Endothelial cell of umbilical vein (primary cell): ENCODE data around the gene POU2F3. TPM values are rescaled to one million over a fixed set of nuclear protein-coding genes. Genes with fewer than 3 reads are reported as not detected.

Source experiments
- BruUV-seq: library from RNA; stranded (reverse); fragments of 400-500 nt; replicated peaks from 2 replicates; lab custom pipeline; 2021; lab: Mats Ljungman, UMichigan
- CTCF ChIA-PET: fragments of 300-600, 350-600 bp; sonication (Branson Sonifier 250); formaldehyde crosslinking; loops from one replicate; lab custom pipeline; 2021; ENCODE audit warnings: antibody characterized with exemption, inconsistent platforms; lab: Charles Lee
- POLR2A ChIA-PET: fragments of 300-600, 350-600 bp; sonication (Branson Sonifier 250); formaldehyde crosslinking; loops from one replicate; lab custom pipeline; 2021; ENCODE audit warnings: antibody characterized with exemption, inconsistent platforms; lab: Charles Lee
- DNase-seq: peaks from one replicate; pipeline ENCODE4 v3.0.0-alpha.2; 2011; ENCODE audit warnings: low read depth, low spot score
- FAIRE-seq: peaks from 2 replicates; lab custom pipeline; 2011; peaks lifted over from hg19 to GRCh38; lab: Jason Lieb, UNC
- H2AFZ ChIP-seq: 2 replicates; pipeline ENCODE4 v1.6.0; 2012; ENCODE audit warnings: low read depth, low read length, control low read depth, inconsistent platforms
- H3K27ac ChIP-seq: 2 replicates; pipeline ENCODE4 v1.5.1; 2011; ENCODE audit warnings: low read depth, mild to moderate bottlenecking, control low read depth, low read length, moderate library complexity; ENCODE audit not compliant: insufficient read depth
- H3K27me3 ChIP-seq, 2 experiments: 2 replicates each; pipeline versions ENCODE4 v1.6.0 to v1.6.1; 2011; ENCODE audit warnings: low read length in 2 of 2, mixed read lengths in 1 of 2; ENCODE audit not compliant: control insufficient read depth in 2 of 2, insufficient read depth in 2 of 2
- H3K36me3 ChIP-seq, 2 experiments: 2 replicates in 1 of 2; 3 replicates in 1 of 2; pipeline ENCODE4 v1.5.1; 2011; ENCODE audit warnings: low read length in 2 of 2, mild to moderate bottlenecking in 1 of 2, moderate library complexity in 1 of 2; ENCODE audit not compliant: control insufficient read depth in 2 of 2, insufficient read depth in 2 of 2; ENCODE audit errors: extremely low read depth in 1 of 2
- H3K4me1 ChIP-seq: 3 replicates; pipeline ENCODE4 v1.5.1; 2011; ENCODE audit warnings: mild to moderate bottlenecking, low read length; ENCODE audit not compliant: control insufficient read depth, insufficient read depth; ENCODE audit errors: extremely low read depth
- H3K4me2 ChIP-seq: 2 replicates; pipeline ENCODE4 v1.6.1; 2011; ENCODE audit warnings: low read length, control low read depth, mixed read lengths; ENCODE audit not compliant: insufficient read depth
- H3K4me3 ChIP-seq, 3 experiments: fragments of 200-600 bp in 1 of 3; sonication (generic), shearing (Covaris generic) in 1 of 3; replicated peaks in 1 of 3; 2 replicates each; pipeline ENCODE4 v1.5.1; 2011 to 2016; ENCODE audit warnings: control low read depth in 3 of 3, low read length in 3 of 3, mild to moderate bottlenecking in 2 of 3, inconsistent platforms in 1 of 3, low read depth in 1 of 3, moderate library complexity in 1 of 3; ENCODE audit not compliant: insufficient read depth in 1 of 3
- H3K79me2 ChIP-seq: 2 replicates; pipeline ENCODE4 v1.6.0; 2012; ENCODE audit warnings: low read length, inconsistent platforms; ENCODE audit not compliant: control insufficient read depth, insufficient read depth
- H3K9ac ChIP-seq: replicated peaks from 2 replicates; pipeline ENCODE3; 2011; ENCODE audit warnings: low read length, control low read depth; ENCODE audit not compliant: insufficient read depth; ENCODE audit errors: extremely low read depth
- H3K9me1 ChIP-seq: replicated peaks from 3 replicates; pipeline ENCODE4 v1.6.0; 2011; ENCODE audit warnings: mild to moderate bottlenecking, low read length; ENCODE audit not compliant: control insufficient read depth, insufficient read depth; ENCODE audit errors: extremely low read depth
- H3K9me3 ChIP-seq: replicated peaks from 2 replicates; pipeline ENCODE4 v1.5.1; 2012; ENCODE audit warnings: low read length, inconsistent platforms; ENCODE audit not compliant: control insufficient read depth, insufficient read depth
- H4K20me1 ChIP-seq: replicated peaks from 2 replicates; pipeline ENCODE3; 2011; ENCODE audit warnings: mild to moderate bottlenecking, low read length; ENCODE audit not compliant: control insufficient read depth, insufficient read depth; ENCODE audit errors: extremely low read depth
- CTCF ChIP-seq, 2 donors: IDR thresholded peaks; 1 replicate in 1 of 2; 2 replicates in 1 of 2; pipeline ENCODE4 v1.5.1; 2011; ENCODE audit warnings: low read length in 2 of 2, mild to moderate bottlenecking in 2 of 2, moderate library complexity in 2 of 2, control low read depth in 1 of 2, inconsistent platforms in 1 of 2, low read depth in 1 of 2; ENCODE audit not compliant: insufficient read depth in 1 of 2; ENCODE audit errors: extremely low read depth in 1 of 2
- EZH2 ChIP-seq: IDR thresholded peaks from 2 replicates; pipeline ENCODE4 v1.6.1; 2012; ENCODE audit warnings: borderline replicate concordance, low read depth, mild to moderate bottlenecking, moderate library complexity, low read length, inconsistent platforms; ENCODE audit not compliant: severe bottlenecking
- FOS ChIP-seq: IDR thresholded peaks from 2 replicates; pipeline ENCODE4 v1.6.1; 2011; ENCODE audit warnings: mild to moderate bottlenecking, low read length, moderate library complexity, borderline replicate concordance; ENCODE audit not compliant: insufficient read depth
- GATA2 ChIP-seq: IDR thresholded peaks from 2 replicates; pipeline ENCODE4 v1.7.0; 2011; ENCODE audit warnings: low read depth, mild to moderate bottlenecking, moderate library complexity, mixed read lengths, low read length; ENCODE audit not compliant: insufficient read length, insufficient read depth
- JUN ChIP-seq: IDR thresholded peaks from 2 replicates; pipeline ENCODE4 v1.6.1; 2011; ENCODE audit warnings: borderline replicate concordance, low read depth; ENCODE audit not compliant: insufficient read length, insufficient read depth
- MAX ChIP-seq: IDR thresholded peaks from 2 replicates; pipeline ENCODE4 v1.6.1; 2011; ENCODE audit not compliant: insufficient read depth, insufficient read length
- MYC ChIP-seq: IDR thresholded peaks from one replicate; pipeline ENCODE4 v1.6.1; 2011; ENCODE audit warnings: mild to moderate bottlenecking, low read depth, low read length
- POLR2A ChIP-seq: IDR thresholded peaks from 2 replicates; pipeline ENCODE4 v1.6.1; 2012; ENCODE audit warnings: low read depth, mild to moderate bottlenecking, control low read depth, low read length
- POLR2AphosphoS5 ChIP-seq: IDR thresholded peaks from 2 replicates; pipeline ENCODE4 v1.6.1; 2012; ENCODE audit warnings: low read depth, mild to moderate bottlenecking, control low read depth, low read length, moderate library complexity; ENCODE audit not compliant: insufficient read depth
- dilution Hi-C: fragments of 300-500 bp; cut with MboI; formaldehyde crosslinking; loops from one replicate; pipeline ENCODE4 v1.15.0; 2019; ENCODE audit warnings: low sequenced_read_pairs; ENCODE audit not compliant: extremely low pct_ligation_motif_present
- intact Hi-C: fragments of 100-400 bp; cut with micrococcal nuclease; formaldehyde crosslinking; loops from one replicate; pipeline ENCODE4 v1.10.0; 2022
- polyA plus RNA-seq, 4 experiments: library from polyadenylated mRNA; depleted of rRNA in 3 of 4; stranded (reverse) in 3 of 4; unstranded in 1 of 4; fragments of >200 nt; gene quantifications; 2 replicates each; pipeline versions ENCODE4 v1.2.1 to v1.2.3, GENCODE V29; 2011 to 2012; ENCODE audit warnings: missing spikeins in 1 of 4
- total RNA-seq: library from RNA; stranded (reverse); gene quantifications from 2 replicates; pipeline ENCODE4 v1.2.3, GENCODE V29; 2021

Gene POU2F3
- total and polyA plus RNA-seq, 2 donors (not counting 3 experiments of a cell fraction or from before 2014, with no cell fraction given), result 0.06 TPM; not detected in 1

- Histone ChIP-seq H4K20me1 (no peaks in the 10 kb centered on the region), H3K9me3 (no peaks in the 10 kb centered on the region), H3K4me2 (no peak overlapping the region), H3K4me3 (no peak overlapping the region), H3K36me3 (no peaks in the 10 kb centered on the region), H3K4me1 (no peaks in the 10 kb centered on the region), H3K27me3 (peaks cover 13 to 22% of the 10 kb centered on the region in 2 experiments), H2AFZ (peak overlapping the region; percentile 14), H3K79me2 (no peaks in the 10 kb centered on the region), H3K27ac (no peak overlapping the region), H3K9ac (no peak overlapping the region), H3K9me1 (no peaks in the 10 kb centered on the region)
- ChIA-PET POLR2A (no interaction called here), CTCF (interaction anchor here (1.2 to 2.4 kb wide), 3 partner anchors 11 to 14 kb away, joined by 5 to 28 read pairs (median 5); no protein-coding TSS in a partner anchor)
- no peak for FAIRE-seq
- no peak for DNase-seq
- dilution Hi-C loops, result no loop called here
- intact Hi-C loops, result no loop called here
- no peak for TF ChIP-seq POLR2A
- TF ChIP-seq MAX, result no peak
- TF ChIP-seq POLR2AphosphoS5, result no peak
- no peak for TF ChIP-seq MYC
- no peak for TF ChIP-seq FOS
- no peak for TF ChIP-seq JUN
- no peak for TF ChIP-seq EZH2
- no peak for TF ChIP-seq CTCF (IDR thresholded peaks at IDR 0.05; ENCODE audit: extremely low read depth in 1 of 2, insufficient read depth in 1 of 2, low read depth in 1 of 2, low read length in 2 of 2)
- no peak for TF ChIP-seq GATA2
- no TSS peak for BruUV-seq
These were observed 49.5 kb downstream of the POU2F3 start for GRCh38 chr11:120289426-120289825.
